HG03060 (cell line): ENCODE data around the gene TEAD1.

Source experiments
- ATAC-seq: cut with Tn5 transposase; IDR thresholded peaks from one replicate; pipeline ENCODE4 v1.9.1; 2021; ENCODE audit warnings: low read depth, moderate number of reproducible peaks; ENCODE audit not compliant: unreplicated experiment

TEAD1 gene

DNA sequence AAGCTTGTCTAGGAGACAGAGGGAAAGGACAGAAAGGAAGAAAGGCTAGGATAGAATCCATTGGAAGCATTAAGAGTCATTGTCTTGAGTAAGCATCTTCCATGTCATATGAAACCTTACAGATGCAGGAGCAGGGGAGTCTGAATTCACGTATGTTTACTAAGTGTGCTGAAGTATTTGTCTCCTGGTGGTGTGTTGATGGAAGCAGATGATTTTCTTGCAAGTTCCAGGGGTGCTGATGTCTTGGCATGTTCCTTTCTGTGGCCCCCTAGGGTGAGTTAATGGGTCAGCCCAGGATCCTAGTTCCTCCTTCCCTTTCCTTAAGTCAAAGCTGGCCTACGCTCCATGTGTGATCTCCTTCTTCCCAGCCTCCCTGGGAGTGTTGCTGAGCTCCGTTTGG, 110.2 kb downstream of the TEAD1 start:
- no peak for ATAC-seq

DNA sequence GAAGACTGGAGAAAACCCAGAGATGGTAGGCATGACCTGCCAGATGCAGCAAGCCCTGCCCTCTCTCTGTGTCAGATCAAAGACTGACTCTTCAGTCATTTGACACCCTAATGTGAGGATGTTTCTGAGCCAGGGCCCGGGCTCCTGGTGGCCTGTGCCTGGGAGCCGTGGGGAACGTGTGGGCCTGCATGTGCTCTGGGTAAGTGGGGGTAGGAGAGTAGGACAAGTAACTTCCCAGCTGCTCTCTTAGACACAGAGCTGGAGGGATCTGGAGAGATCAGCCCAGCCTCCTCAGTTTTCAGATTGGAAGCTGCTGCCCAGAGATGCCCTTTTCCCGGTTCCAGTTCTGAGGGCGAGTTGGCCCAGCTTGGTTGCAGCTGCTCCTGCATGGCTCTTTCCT, 110.8 kb downstream of the TEAD1 start:
- ATAC-seq: no peak

DNA sequence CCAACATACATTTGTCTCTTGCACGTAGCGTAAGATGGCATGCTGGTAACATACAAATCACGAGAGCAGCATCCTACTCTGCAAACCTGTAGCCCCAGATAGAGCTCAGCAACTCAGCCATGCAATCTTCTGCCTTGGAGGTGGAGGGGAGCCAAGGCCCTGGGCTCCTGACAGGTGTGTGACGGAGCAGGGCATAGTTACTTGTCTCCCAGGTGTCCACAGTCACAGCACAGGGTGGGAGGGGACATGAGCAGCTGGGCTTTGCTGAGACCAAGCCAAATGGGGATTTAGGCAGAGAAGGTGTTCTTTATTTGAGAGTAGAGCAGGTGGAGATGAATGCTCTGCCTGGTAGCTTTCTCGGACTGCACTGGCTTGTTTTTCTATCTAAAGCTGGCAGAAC, 111.7 kb downstream of the TEAD1 start:
- ATAC-seq: no peak

DNA sequence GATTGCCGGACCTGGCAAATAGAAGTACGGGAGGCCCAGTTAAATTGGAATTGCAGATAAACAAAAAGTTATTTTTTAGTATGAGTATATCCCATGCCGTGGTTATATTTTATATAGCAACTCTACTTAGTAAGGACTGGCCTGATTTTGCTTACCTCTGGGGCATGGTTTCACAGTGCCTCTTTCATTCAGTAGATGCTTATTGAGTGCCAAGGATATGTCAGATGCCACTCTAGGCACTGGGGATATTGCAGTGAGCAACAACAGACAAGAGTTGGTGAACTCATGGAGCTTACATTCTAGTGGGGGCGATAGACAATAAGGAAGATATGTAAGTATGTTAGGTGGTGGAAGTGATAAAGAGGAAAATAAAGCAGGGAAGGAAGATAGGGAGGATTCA, 112.2 kb downstream of the TEAD1 start:
- ATAC-seq: no peak

DNA sequence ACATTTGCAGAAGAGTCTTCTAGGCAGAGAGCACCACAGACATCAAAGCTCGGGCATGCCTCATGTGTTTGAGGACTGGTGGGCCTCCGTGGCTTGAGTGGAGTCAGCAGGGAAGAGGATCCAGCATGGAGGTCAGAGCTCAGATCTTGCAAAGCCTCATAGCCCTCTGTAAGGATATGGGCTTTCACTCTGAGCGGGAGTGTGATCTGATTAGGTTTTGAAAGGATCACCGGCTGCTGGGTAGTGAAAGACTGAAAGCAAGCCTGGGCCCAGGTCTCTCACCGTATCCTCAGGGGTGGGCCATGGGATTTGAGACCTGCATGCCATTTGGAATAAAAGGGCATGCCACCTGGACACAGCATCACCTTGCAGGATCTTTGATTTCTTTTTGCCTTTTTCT, 112.7 kb downstream of the TEAD1 start:
- no peak for ATAC-seq

DNA sequence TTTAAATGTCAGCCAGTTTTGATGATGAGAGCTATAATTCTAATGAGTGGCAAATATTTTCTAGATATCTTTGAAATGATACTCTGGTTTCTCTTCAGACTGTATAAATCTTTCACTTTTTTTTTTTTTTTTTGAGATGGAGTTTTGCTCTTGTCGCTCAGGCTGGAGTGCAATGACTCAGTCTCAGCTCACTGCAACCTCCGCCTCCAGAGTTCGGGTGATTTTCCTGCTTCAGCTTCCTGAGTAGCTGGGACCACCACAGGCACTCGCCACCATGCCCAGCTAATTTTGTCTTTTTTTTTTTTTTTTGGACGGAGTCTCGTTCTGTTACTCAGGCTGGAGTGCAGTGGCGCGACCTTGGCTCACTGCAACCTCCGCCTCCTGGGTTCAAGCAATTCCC, 113.6 kb downstream of the TEAD1 start:
- no peak for ATAC-seq

DNA sequence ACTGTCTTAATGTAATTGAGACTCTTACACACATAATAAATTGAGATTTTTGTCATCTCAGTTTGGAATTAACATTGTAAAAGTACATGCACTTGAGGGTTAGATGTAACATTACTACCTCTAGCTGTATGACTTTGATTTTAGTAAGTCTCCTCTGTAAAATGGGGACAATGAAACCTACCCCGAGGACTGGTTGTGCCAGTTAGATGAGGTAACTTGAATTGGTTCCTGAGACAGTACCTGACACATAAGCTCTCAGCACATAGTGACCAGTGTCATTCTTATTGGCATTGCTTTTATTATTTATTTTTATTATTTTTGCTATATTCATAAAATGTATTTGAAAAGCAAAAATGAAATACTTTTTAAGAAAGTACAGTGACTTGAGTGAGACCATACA, 114.8 kb downstream of the TEAD1 start:
- ATAC-seq: no peak

DNA sequence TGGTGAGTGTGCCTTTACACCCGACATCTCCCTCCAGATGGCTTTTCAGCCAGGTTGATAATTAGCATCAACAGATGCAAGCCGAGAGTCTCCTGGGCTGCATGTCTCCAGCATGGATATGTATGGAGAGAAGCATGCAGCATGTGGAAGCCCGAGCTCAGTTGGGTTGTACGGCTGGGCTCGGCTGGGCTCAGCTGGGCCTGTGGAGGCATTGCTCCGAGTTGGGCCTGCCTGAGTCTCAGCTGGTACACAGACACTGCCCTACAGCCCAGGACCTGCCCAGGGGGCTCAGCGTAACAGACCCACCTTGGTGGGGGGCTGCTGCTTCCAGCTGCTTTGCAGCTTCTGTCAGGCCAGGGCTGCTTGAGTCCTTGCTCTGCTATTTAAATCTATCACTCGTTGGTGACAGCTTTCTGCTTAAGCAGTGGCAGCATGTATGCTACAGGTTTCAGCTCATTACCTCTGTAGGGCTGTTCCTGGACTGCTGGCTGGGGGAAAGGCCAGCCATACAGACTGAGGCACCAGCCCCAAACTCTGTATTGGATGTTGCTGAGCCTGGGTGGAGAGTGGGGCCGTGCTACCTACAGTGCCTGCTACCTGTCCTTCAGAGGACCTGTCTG, 115.5 kb downstream of the TEAD1 start:
- ATAC-seq: no peak

DNA sequence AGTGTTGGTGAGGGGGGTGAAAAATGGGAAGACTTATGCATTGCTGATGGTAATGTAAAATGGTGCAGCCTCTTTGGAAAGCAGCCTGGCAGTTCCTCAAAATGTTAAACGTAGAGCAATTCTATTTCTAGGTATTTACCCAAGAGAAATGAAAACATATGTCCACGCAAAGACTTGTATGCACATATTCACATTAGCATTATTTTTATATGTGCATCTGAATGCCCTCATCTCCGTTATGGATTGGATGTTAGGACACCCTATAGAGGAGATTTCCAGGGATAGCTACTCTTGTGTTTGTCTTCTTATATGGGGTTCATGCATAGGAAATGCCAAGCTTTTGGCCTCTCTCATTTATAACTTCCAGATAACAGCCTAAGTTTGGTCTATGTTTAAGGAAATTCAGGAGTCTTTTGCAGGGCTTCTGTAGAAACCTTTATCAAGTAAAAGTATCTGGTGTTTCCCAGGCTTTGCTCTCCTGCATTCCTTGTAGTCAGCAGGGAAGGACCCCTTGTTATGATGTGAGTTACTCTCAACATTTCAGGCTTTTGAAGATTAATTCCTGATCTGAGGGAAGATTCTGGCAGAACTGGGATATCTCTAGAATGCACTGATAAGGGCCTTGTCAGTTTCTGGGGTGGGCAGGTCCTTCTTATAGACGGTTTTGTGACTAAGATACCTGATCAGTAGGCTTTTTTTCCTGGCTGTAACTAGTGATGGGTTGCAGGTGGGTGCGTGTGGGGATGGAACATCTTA, 116.8 kb downstream of the TEAD1 start:
- no peak for ATAC-seq

DNA sequence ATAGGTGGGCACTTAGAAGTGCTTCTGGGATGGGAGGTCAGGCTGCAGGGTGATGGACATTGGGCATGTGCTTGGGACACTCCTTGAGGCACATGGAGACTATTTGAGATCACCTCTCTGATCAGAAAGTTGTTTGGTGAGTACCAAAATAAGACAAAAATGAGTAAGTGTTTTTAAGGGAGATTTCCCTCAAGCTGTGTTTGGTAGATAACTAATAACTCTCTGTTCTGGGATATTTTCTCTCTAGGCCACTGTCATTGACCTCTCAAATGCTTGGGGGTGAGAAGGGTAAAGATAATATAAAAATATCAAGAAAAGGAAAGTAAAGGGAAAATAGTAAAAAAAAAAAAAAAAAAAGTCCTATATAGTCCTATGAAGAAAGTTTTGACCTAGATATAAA, 117.8 kb downstream of the TEAD1 start:
- ATAC-seq: no peak

DNA sequence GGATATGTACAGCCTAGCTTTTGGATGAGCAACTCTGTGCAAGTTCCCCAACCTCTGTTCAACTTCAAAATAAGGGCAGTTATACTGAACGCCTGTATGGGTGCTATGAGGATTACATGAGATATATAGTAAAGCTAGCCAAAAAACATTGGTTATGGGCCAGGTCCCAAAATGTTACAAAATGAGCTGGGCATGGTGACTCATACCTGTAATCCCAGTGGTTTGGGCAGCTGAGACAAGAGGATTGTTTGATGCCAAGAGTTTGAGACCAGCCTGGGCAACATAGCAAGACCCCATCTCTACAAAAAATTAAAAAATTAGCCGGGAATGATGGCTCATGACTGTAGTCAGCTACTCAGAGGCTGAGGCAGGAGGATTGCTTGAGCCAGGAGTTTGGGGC, 118.4 kb downstream of the TEAD1 start:
- no peak for ATAC-seq

DNA sequence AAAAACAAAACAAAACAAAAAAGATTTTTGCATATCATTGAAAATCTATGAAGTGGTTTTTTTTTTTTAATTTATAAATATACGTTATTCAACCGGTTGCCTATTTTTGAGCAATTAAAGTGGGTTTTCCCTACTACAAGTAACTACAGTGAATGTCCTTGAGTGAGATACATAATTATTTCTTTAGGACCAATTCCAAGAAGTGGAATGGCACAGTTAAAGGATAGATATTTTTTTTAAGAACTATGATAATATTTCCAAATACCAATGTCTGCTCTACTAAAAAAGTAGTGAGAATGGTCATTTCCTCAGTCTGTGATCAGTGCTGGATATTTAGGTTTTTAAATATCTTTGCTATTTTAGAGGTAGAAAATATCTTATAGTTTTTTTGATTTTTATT, 118.8 kb downstream of the TEAD1 start:
- no peak for ATAC-seq

DNA sequence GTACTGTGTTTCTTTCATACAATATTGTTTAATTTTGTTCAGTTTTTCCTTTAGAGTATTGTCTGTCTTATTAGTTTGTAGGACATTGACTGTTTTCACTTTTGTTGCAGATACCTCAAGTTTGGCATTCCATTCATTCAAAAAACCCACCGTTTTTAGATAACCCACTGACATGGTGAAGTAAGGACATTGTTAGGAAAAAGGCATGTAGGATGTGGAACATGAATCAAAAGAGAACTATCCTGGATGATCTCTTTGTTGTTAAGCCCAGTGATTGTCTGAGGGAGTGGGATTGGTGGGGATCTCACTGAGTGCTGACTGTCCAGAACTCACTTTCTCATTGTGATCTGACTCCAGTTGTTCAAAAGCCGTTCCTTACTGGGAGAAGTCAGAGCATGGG, 119.3 kb downstream of the TEAD1 start:
- no peak for ATAC-seq

DNA sequence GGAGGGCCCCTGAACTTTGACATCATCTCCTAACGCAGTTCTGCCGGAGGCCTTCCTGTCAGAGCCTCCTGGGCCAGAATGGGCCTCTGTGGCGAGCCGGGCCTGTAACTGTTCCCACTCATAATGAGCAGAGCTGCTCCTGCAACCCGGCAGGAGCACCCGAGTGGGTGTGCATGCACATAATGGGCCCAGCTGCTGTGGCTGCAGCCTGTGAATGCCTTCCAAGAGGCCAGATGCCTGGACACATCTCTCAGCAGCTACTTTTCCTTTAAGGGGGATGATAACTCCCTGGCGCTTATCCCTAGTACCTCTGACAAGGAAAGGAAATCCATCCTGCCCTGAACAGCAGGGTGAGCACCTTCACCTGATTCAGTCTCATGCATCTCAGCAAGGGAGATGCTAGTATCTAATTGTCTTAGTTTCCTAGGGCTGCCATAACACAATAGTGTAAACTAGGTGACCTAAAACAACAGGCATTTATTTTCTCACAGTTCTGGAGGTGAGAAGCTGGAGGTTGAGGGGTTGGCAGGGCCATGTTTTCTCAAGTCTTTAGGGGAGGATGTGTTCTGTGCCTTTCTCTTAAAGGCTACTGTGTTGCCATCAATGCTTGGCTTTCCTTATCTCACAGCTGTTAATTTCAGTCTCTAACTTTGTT, 120.5 kb downstream of the TEAD1 start:
- ATAC-seq: no peak

DNA sequence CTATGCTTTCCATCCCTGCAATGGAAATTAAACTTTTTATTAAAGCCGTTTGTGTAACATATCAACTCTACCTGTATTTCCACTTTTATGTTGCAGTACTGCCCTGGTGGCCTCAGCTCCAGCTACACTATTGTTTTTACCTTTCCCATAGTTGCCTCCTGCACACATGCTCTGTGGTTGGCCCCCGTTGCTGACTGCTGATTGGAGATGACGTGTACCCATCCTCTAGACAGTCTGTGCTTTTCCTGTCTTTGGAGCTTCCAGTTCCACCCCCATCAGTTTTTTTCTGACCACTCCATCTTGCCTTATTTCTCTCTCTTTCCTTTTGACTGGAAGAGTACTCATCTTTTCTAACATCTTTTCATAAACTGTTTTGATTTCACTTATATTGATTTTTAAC, 123.8 kb downstream of the TEAD1 start:
- ATAC-seq: no peak

DNA sequence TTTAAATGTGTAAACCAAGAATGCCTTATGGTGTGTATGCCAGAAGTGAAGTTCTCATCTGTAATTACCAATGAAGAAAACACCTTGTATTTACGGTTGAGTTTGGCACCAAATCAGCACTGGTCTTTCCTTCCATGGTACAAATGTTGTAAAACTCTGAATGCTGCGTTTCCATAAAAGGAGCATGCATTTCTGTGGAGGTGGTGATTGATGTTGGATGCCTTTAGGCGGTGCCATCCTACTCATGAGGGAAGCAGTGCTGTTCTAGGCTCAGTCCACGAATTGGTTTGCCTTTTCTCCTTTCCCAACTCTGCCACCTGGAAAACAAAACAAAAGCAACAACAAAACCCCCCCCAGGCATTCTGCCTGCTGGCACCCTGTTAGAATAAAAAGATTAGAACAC, 124.4 kb downstream of the TEAD1 start:
- no peak for ATAC-seq

DNA sequence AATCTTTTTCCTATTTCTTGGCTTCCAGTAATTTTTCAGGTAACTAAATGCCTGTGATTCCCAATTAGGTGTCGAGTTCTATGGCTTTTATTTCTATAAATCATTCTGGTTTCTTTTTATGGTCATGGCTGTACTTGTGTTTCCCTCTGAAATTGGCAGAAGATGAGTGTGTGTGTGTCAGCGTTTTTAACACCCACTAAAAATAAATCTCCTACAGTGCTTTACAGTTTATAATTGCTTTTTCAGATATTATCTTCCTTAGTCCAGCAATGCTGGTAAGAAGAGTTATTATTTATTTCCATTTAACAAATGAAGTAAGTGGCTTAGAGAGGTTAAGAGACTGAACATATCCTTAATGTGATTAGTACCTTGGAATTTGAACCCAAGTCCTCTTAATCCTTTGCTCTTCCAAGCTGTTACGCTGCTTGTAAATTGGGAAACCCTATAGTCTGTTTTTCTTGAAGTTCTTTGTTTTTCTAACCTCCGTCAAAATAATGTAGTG, 125.2 kb downstream of the TEAD1 start:
- ATAC-seq: no peak

DNA sequence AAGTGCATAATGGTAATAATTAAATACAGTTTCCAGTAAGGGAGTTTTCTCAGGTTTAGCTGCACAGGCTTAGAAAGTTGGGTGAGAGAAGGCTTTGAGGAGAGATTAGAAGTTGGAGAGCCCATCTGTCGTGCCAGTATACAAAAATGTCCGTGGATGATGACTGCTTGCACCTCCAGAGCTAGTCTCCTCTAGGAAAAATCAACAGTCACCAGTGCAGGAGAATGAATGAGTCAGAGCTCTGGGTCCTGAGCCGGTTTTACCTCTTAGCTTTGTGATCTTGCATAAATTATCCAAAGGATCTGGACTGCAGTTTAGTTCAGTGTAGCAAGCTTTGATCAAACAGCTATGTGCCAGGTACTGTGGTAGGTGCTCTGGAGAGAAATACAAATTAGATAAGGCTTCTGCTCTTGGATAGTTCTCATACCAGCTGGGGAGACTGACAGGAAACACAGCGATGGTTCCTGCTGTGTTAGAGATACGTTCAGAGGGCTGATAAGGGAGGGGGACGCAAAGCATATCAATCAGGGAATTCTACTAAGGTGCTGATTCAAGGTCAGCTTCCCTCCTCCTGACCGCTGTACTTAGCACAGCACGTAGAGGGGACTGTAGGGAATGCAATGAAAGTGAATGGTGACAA, 125.9 kb downstream of the TEAD1 start:
- no peak for ATAC-seq

DNA sequence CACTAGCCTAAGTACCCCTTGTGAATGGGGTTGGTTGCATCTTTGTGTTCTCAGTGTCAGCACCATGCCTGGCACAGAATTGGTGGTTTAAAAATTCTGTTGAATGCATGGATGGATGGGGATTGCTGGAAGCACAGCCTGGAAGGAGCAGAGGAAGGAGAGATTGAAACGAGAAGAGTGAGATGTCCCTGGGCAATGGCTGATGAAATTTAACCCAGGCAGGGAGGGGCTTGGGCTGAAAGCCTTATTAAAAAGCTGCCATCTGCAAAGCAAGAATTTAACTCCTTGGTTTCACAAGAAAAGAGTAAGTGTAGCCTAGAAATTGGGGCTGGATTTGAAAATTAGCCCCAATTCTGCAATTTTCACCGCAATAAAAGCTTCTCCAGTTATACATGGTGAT, 126.7 kb downstream of the TEAD1 start:
- no peak for ATAC-seq

DNA sequence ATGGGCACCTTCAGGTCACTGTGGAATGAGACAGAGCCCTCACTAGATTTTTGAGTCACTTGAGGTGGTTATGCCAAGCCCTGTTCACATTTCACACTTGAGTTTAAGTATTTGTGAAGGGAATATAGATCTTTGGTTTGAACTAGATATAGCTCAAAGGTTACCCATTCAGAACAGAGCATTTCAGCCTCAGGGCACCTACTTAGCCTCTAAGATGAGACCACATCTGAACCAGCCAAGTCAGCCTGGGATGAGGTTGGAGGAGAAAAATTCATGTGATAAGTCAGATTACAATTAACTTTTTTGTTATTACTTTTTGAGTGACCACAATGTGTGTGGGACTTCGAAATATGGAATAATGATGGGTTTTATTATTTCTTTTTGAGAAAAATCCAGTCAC, 127.8 kb downstream of the TEAD1 start:
- ATAC-seq: no peak

DNA sequence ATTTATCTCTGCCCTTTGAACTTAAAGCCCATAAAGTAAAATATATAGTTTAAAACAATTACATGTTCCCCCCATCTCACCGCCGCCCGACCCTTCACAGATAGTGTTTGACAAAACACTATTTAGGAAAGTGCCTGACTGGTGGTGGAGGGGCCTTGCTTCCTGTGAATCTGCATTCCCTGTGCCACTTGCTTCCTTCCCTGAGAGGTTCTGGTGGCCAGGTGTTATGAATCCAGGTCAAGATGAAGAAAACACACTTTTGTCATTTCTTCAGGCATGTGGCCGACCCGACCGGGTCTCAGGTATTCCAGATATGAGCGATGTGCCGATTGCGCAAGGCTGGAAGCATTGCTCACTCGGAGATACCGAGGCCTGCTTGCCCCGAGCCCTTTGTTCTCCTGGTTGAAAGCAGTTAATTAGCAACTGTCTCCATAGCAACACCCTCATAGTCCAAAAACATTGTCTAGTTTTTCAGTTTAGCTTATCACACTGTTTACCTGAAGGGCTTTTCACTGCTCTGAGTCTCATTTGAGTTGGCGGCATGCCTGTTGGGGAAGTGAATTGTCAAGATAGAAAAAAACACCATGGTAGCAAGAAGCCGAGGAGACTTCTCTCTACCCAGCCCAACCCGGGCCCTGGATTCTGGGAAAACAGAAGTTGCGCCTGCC, 128.3 kb downstream of the TEAD1 start:
- ATAC-seq: no peak
